HG02678 (cell line): ENCODE measurements around the gene FILIP1.
A peak's percentile ranks its signal among the peaks of the same experiment; 100 is the strongest.
"Not testable (repeated sequence)": the region's sequence is repeated elsewhere in the genome, so short reads cannot be mapped to it uniquely, and the experiment has no call there.

Source experiments
- ATAC-seq: cut with Tn5 transposase; IDR thresholded peaks from one replicate; pipeline ENCODE4 v1.9.1; 2021; ENCODE audit warnings: mild to moderate bottlenecking, moderate library complexity; ENCODE audit not compliant: unreplicated experiment

FILIP1 gene

GRCh38 chr6:75463061-75463460 lies 30.5 kb downstream of the FILIP1 start:
- ATAC-seq = no peak

GRCh38 chr6:75460681-75461080 lies 32.9 kb downstream of the FILIP1 start:
- ATAC-seq = no peak

GRCh38 chr6:75458895-75459294 lies 34.7 kb downstream of the FILIP1 start:
- no peak for ATAC-seq

- no peak for ATAC-seq
These were observed 42.7 kb downstream of the FILIP1 start for GRCh38 chr6:75450903-75451302.

- no peak for ATAC-seq
These were observed 43.9 kb downstream of the FILIP1 start for GRCh38 chr6:75449630-75450206.

- ATAC-seq = peak; percentile 44
These were observed 47.2 kb downstream of the FILIP1 start for GRCh38 chr6:75446241-75446880.

- no peak for ATAC-seq
These were observed 47.9 kb downstream of the FILIP1 start for GRCh38 chr6:75445738-75446137.

GRCh38 chr6:75444899-75445298 lies 48.7 kb downstream of the FILIP1 start:
- ATAC-seq = no peak

- not testable (repeated sequence) for ATAC-seq
These were observed 51.7 kb downstream of the FILIP1 start for GRCh38 chr6:75441883-75442282.

GRCh38 chr6:75441479-75441878 lies 52.1 kb downstream of the FILIP1 start:
- ATAC-seq = not testable (repeated sequence)

GRCh38 chr6:75438442-75439116 lies 55.0 kb downstream of the FILIP1 start:
- ATAC-seq = no peak

- no peak for ATAC-seq
These were observed 55.6 kb downstream of the FILIP1 start for GRCh38 chr6:75438013-75438431.

- ATAC-seq = no peak
These were observed 56.1 kb downstream of the FILIP1 start for GRCh38 chr6:75437421-75437891.

- ATAC-seq = no peak
These were observed 56.7 kb downstream of the FILIP1 start for GRCh38 chr6:75436869-75437268.

- not testable (repeated sequence) for ATAC-seq
These were observed 60.8 kb downstream of the FILIP1 start for GRCh38 chr6:75432809-75433208.

- ATAC-seq = no peak
These were observed 62.2 kb downstream of the FILIP1 start for GRCh38 chr6:75431379-75431778.

- ATAC-seq = no peak
These were observed 62.8 kb downstream of the FILIP1 start for GRCh38 chr6:75430631-75431325.

- ATAC-seq = no peak
These were observed 64.4 kb downstream of the FILIP1 start for GRCh38 chr6:75429061-75429703.

GRCh38 chr6:75428204-75428603 lies 65.4 kb downstream of the FILIP1 start:
- ATAC-seq = no peak

- ATAC-seq = no peak
These were observed 66.3 kb downstream of the FILIP1 start for GRCh38 chr6:75427329-75427728.
